GM12878 (cell line): ENCODE measurements around the gene CCR5AS.

Experiments used
- ATAC-seq: fragments of 200-7000 bp; cut with Tn5 transposase; 3 replicates; pipeline ENCODE4 v1.9.1; 2020; ENCODE audit warnings: mild to moderate bottlenecking, moderate library complexity
- BruUV-seq: library from RNA; stranded (reverse); fragments of 400-500 nt; replicated peaks from 2 replicates; lab custom pipeline; 2021; lab: Mats Ljungman, UMichigan
- CTCF ChIA-PET: fragments of 300-600 bp; sonication (Branson Sonifier 250); formaldehyde crosslinking; extraction: SDS; loops from one replicate; lab custom pipeline; 2021; ENCODE audit warnings: inconsistent platforms; lab: Yijun Ruan, JAX
- POLR2A ChIA-PET: fragments of 350-600 bp; formaldehyde crosslinking; extraction: SDS; loops from one replicate; lab custom pipeline; 2021; ENCODE audit warnings: inconsistent platforms; lab: Charles Lee
- RAD21 ChIA-PET: fragments of 300-600 bp; sonication (Branson Sonifier 250); formaldehyde crosslinking; loops from one replicate; lab custom pipeline; 2023; ENCODE audit warnings: antibody characterized with exemption; ENCODE audit not compliant: unreplicated experiment; lab: Charles Lee
- SMC1A ChIA-PET: fragments of 300-600 bp; sonication (Branson Sonifier 250); formaldehyde crosslinking; loops from one replicate; lab custom pipeline; 2023; ENCODE audit not compliant: unreplicated experiment, uncharacterized antibody; lab: Charles Lee
- DNase-seq: peaks from one replicate; pipeline ENCODE4 v3.0.0-alpha.2; 2011; ENCODE audit warnings: low read depth, low spot score
- FAIRE-seq: peaks from 3 replicates; lab custom pipeline; 2011; peaks lifted over from hg19 to GRCh38; lab: Jason Lieb, UNC
- H2AFZ ChIP-seq: 2 replicates; pipeline ENCODE4 v1.6.0; 2011; ENCODE audit warnings: low read depth, low read length, control low read depth; ENCODE audit not compliant: control insufficient read depth
- H3K27ac ChIP-seq: 2 replicates; pipeline ENCODE4 v1.5.1; 2011; ENCODE audit warnings: control low read depth; ENCODE audit not compliant: control insufficient read depth, insufficient read depth
- H3K27me3 ChIP-seq, 2 experiments: replicated peaks in 1 of 2; 2 replicates each; pipeline versions ENCODE4 v1.6.0 to v1.6.1; 2011; ENCODE audit warnings: low read length in 1 of 2; ENCODE audit not compliant: control insufficient read depth in 2 of 2, insufficient read depth in 2 of 2
- H3K36me3 ChIP-seq, 2 experiments: 2 replicates each; pipeline ENCODE4 v1.5.1; 2011; ENCODE audit warnings: low read length in 1 of 2; ENCODE audit not compliant: control insufficient read depth in 2 of 2, insufficient read depth in 2 of 2
- H3K4me1 ChIP-seq: 2 replicates; pipeline ENCODE4 v1.6.1; 2011; ENCODE audit warnings: mild to moderate bottlenecking, low read length, moderate library complexity, mixed read lengths; ENCODE audit not compliant: control insufficient read depth, insufficient read depth
- H3K4me2 ChIP-seq: 2 replicates; pipeline ENCODE4 v1.6.0; 2011; ENCODE audit warnings: control low read depth; ENCODE audit not compliant: control insufficient read depth, insufficient read depth
- H3K4me3 ChIP-seq: fragments of 200-600 bp; sonication (generic); 2 replicates; pipeline ENCODE4 v1.5.1; 2016
- H3K79me2 ChIP-seq: 2 replicates; pipeline ENCODE4 v1.6.0; 2011; ENCODE audit warnings: low read length; ENCODE audit not compliant: control insufficient read depth, insufficient read depth
- H3K9ac ChIP-seq: 2 replicates; pipeline ENCODE4 v1.8.0; 2011; ENCODE audit warnings: low read length, control low read depth, mixed read lengths; ENCODE audit not compliant: control insufficient read depth, insufficient read depth
- H3K9me3 ChIP-seq: replicated peaks from 3 replicates; pipeline ENCODE4 v1.5.1; 2011; ENCODE audit warnings: mild to moderate bottlenecking, low read length; ENCODE audit not compliant: control insufficient read depth, insufficient read depth
- H4K20me1 ChIP-seq: 2 replicates; pipeline ENCODE4 v1.6.0; 2011; ENCODE audit not compliant: control insufficient read depth, insufficient read depth
- PML ChIP-seq: IDR thresholded peaks from 2 replicates; pipeline ENCODE4 v1.6.1; 2012; ENCODE audit warnings: low read length, inconsistent platforms
- TCF12 ChIP-seq: IDR thresholded peaks from 2 replicates; pipeline ENCODE4 v1.6.1; 2011; ENCODE audit warnings: low read depth, mild to moderate bottlenecking, low read length
- WGBS: methylation state at CpG from one replicate; pipeline ENCODE4 v1.1.6; 2016; ENCODE audit warnings: low lambda C conversion rate; ENCODE audit not compliant: insufficient replicate concordance, insufficient coverage; ENCODE audit errors: missing lambda C conversion rate; 5-methylcytosine and 5-hydroxymethylcytosine counted together
- in situ Hi-C: fragments of 300-500 bp; cut with MboI; formaldehyde crosslinking; loops from 9 replicates; pipeline ENCODE4 v1.14.3; 2018; ENCODE audit warnings: mixed read lengths
- intact Hi-C: fragments of 100-400 bp; cut with micrococcal nuclease; formaldehyde crosslinking; loops from one replicate; pipeline ENCODE4 v1.14.2; 2022; ENCODE audit not compliant: unreplicated experiment
- TF ChIP-seq, protein P1 (sequence below): fragments of 450-650 bp; IDR thresholded peaks from 2 replicates; pipeline ENCODE4 v1.6.1; 2017; ENCODE audit warnings: mild to moderate bottlenecking, low read depth, inconsistent platforms; ENCODE audit not compliant: poor library complexity, severe bottlenecking

The CCR5AS gene

DNA sequence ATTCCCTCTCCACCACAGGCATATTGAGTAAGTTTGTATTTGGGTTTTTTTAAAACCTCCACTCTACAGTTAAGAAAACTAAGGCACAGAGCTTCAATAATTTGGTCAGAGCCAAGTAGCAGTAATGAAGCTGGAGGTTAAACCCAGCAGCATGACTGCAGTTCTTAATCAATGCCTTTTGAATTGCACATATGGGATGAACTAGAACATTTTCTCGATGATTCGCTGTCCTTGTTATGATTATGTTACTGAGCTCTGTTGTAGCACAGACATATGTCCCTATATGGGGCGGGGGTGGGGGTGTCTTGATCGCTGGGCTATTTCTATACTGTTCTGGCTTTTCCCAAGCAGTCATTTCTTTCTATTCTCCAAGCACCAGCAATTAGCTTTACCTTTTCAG is 37.7 kb downstream of the CCR5AS start:
- peak overlapping the region; percentile 3; the same call in 1 of the 2 replicates for H3K27ac ChIP-seq
- no peaks in the 10 kb centered on the region for H3K9me3 ChIP-seq
- H2AFZ ChIP-seq = no peak overlapping the region
- no peak for FAIRE-seq
- H3K9ac ChIP-seq = 0 out of 2 replicates have a peak overlapping the region, but pooled peaks have one; percentile 18
- POLR2A ChIA-PET = interaction anchor here (0.6 to 5.9 kb wide), 14 partner anchors 9 to 677 kb away, joined by 3 to 22 read pairs (median 6); partner anchors contain the start of gene CCR1
- CTCF ChIA-PET = interaction anchor here (0.6 to 21.1 kb wide), 48 partner anchors 9 to 432 kb away, joined by 3 to 714 read pairs (median 7); partner anchors contain the start of genes CCR1 and CCR3
- H3K79me2 ChIP-seq = no peaks in the 10 kb centered on the region
- WGBS = 13% methylated on average over 4 of the region's 4 CpGs
- no peaks in the 10 kb centered on the region for H3K27me3 ChIP-seq
- RAD21 ChIA-PET = interaction anchor here (0.7 to 13.5 kb wide), 45 partner anchors 9 to 440 kb away, joined by 3 to 421 read pairs (median 6); partner anchors contain the start of genes CCR1, CCR2 and CXCR6
- peaks cover 14% of the 10 kb centered on the region for H3K4me1 ChIP-seq
- no TSS peak for BruUV-seq
- in situ Hi-C loops (no loop called here), intact Hi-C loops (no loop called here)
- H4K20me1 ChIP-seq = no peaks in the 10 kb centered on the region
- no peaks in the 10 kb centered on the region for H3K36me3 ChIP-seq
- no peak for ATAC-seq
- H3K4me3 ChIP-seq = no peak overlapping the region
- no peak for DNase-seq
- SMC1A ChIA-PET = interaction anchor here (0.6 to 15.8 kb wide), 47 partner anchors 9 to 438 kb away, joined by 3 to 581 read pairs (median 7); partner anchors contain the start of genes CCR1 and CCR2
- H3K4me2 ChIP-seq = peak overlapping the region; percentile 63
- TF ChIP-seq PML = 0 out of 2 replicates have a peak, but pooled peaks have one; percentile 10
- TF ChIP-seq, protein P1, sequence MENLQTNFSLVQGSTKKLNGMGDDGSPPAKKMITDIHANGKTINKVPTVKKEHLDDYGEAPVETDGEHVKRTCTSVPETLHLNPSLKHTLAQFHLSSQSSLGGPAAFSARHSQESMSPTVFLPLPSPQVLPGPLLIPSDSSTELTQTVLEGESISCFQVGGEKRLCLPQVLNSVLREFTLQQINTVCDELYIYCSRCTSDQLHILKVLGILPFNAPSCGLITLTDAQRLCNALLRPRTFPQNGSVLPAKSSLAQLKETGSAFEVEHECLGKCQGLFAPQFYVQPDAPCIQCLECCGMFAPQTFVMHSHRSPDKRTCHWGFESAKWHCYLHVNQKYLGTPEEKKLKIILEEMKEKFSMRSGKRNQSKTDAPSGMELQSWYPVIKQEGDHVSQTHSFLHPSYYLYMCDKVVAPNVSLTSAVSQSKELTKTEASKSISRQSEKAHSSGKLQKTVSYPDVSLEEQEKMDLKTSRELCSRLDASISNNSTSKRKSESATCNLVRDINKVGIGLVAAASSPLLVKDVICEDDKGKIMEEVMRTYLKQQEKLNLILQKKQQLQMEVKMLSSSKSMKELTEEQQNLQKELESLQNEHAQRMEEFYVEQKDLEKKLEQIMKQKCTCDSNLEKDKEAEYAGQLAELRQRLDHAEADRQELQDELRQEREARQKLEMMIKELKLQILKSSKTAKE = no peak
- no peak for TF ChIP-seq TCF12
- TF ChIP-seq, all 136 proteins: peak for 1
